ENCODE results near the gene FAM240A.

The FAM240A gene

GRCh38 chr3:46649436-46649835 lies 37.1 kb downstream of the FAM240A start:
- no peak overlapping the region for H3K4me3 ChIP-seq (ENCODE audit: low read depth, low read length)
- H3K27ac ChIP-seq (ENCODE audit: low read depth, low read length): no peak overlapping the region
- no peaks in the 10 kb centered on the region for H3K79me2 ChIP-seq (ENCODE audit: control insufficient read depth, insufficient read depth, low read length, unreplicated experiment)
- H2AFZ ChIP-seq (ENCODE audit: low read length, unreplicated experiment): no peak overlapping the region
- no peaks in the 10 kb centered on the region for H3K36me3 ChIP-seq (ENCODE audit: insufficient read depth, low read length)
- peaks cover 14% of the 10 kb centered on the region; the same call in 1 of the 2 replicates for H3K27me3 ChIP-seq (ENCODE audit: insufficient read depth, low read length)
- no peaks in the 10 kb centered on the region for H3K4me1 ChIP-seq (ENCODE audit: control insufficient read depth, insufficient read depth, low read length, unreplicated experiment)

- no peaks in the 10 kb centered on the region for H3K36me3 ChIP-seq (ENCODE audit: insufficient read depth, low read length)
- H3K4me3 ChIP-seq (ENCODE audit: low read depth, low read length): no peak overlapping the region
- no peak overlapping the region for H2AFZ ChIP-seq (ENCODE audit: low read length, unreplicated experiment)
- H3K4me1 ChIP-seq (ENCODE audit: control insufficient read depth, insufficient read depth, low read length, unreplicated experiment): no peaks in the 10 kb centered on the region
- no peak overlapping the region for H3K27ac ChIP-seq (ENCODE audit: low read depth, low read length)
- H3K79me2 ChIP-seq (ENCODE audit: control insufficient read depth, insufficient read depth, low read length, unreplicated experiment): no peaks in the 10 kb centered on the region
- peaks cover 12% of the 10 kb centered on the region; the same call in 1 of the 2 replicates for H3K27me3 ChIP-seq (ENCODE audit: insufficient read depth, low read length)
Observed at GRCh38 chr3:46651084-46651483, 38.8 kb downstream of the FAM240A start.

DNA sequence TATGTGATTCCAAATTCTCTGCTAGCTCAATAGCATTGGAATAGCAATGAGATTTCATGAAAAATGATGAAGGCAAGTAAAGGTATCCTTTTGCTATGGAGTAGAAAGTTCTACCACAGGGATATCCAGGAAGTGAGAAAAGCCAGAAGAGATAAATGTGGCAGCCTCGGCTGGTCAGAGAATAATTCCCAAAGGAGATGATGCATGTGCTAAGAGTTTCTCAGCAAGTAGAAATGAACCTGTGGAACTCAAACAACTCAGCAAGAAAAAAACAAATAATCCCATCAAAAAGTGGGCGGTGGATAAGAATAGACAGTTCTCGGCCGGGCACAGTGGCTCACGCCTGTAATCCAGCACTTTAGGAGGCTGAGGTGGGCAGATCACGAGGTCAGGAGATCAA lies 42.9 kb downstream of the FAM240A start:
- peaks cover 9% of the 10 kb centered on the region; the same call in 1 of the 2 replicates for H3K27me3 ChIP-seq (ENCODE audit: insufficient read depth, low read length)
- no peak overlapping the region for H3K27ac ChIP-seq (ENCODE audit: low read depth, low read length)
- H2AFZ ChIP-seq (ENCODE audit: low read length, unreplicated experiment): no peak overlapping the region
- H3K79me2 ChIP-seq (ENCODE audit: control insufficient read depth, insufficient read depth, low read length, unreplicated experiment): no peaks in the 10 kb centered on the region
- peaks cover 4% of the 10 kb centered on the region for H3K4me1 ChIP-seq (ENCODE audit: control insufficient read depth, insufficient read depth, low read length, unreplicated experiment)
- H3K36me3 ChIP-seq (ENCODE audit: insufficient read depth, low read length): no peaks in the 10 kb centered on the region
- H3K4me3 ChIP-seq (ENCODE audit: low read depth, low read length): no peak overlapping the region

GRCh38 chr3:46656778-46657556 lies 44.6 kb downstream of the FAM240A start:
- peaks cover 4% of the 10 kb centered on the region for H3K4me1 ChIP-seq (ENCODE audit: control insufficient read depth, insufficient read depth, low read length, unreplicated experiment)
- no peak overlapping the region for H2AFZ ChIP-seq (ENCODE audit: low read length, unreplicated experiment)
- no peaks in the 10 kb centered on the region for H3K79me2 ChIP-seq (ENCODE audit: control insufficient read depth, insufficient read depth, low read length, unreplicated experiment)
- no peak overlapping the region for H3K27ac ChIP-seq (ENCODE audit: low read depth, low read length)
- H3K27me3 ChIP-seq (ENCODE audit: insufficient read depth, low read length): 0 out of 2 replicates have a peak, but pooled peaks cover 7% of the 10 kb centered on the region
- H3K4me3 ChIP-seq (ENCODE audit: low read depth, low read length): no peak overlapping the region
- H3K36me3 ChIP-seq (ENCODE audit: insufficient read depth, low read length): no peaks in the 10 kb centered on the region

DNA sequence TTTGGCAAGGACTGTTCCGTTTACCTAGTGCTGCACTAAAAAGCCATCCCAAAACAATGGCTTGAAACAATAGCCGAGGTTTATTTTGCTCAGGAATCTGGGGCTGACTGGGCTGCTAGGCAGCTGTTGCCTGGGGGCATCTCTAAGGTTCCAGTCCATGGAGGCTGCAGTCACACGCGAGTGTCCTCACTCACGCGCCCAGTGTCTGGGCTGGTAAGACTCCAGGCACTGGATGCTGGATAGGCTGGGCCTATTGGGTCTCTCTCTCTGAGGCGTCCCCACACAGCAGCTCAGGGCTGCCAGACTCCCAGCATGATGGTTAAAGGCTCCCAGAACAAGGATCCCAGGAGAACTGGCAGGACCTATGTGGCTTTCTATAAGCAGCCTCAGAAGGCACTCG lies 47.0 kb downstream of the FAM240A start:
- H3K36me3 ChIP-seq (ENCODE audit: insufficient read depth, low read length): no peaks in the 10 kb centered on the region
- H3K27ac ChIP-seq (ENCODE audit: low read depth, low read length): no peak overlapping the region
- H3K4me1 ChIP-seq (ENCODE audit: control insufficient read depth, insufficient read depth, low read length, unreplicated experiment): peaks cover 16% of the 10 kb centered on the region
- H3K79me2 ChIP-seq (ENCODE audit: control insufficient read depth, insufficient read depth, low read length, unreplicated experiment): no peaks in the 10 kb centered on the region
- 0 out of 2 replicates have a peak, but pooled peaks cover 4% of the 10 kb centered on the region for H3K27me3 ChIP-seq (ENCODE audit: insufficient read depth, low read length)
- no peak overlapping the region for H3K4me3 ChIP-seq (ENCODE audit: low read depth, low read length)
- H2AFZ ChIP-seq (ENCODE audit: low read length, unreplicated experiment): no peak overlapping the region

- peaks cover 16% of the 10 kb centered on the region for H3K4me1 ChIP-seq (ENCODE audit: control insufficient read depth, insufficient read depth, low read length, unreplicated experiment)
- H3K4me3 ChIP-seq (ENCODE audit: low read depth, low read length): no peak overlapping the region
- H2AFZ ChIP-seq (ENCODE audit: low read length, unreplicated experiment): no peak overlapping the region
- no peaks in the 10 kb centered on the region for H3K27me3 ChIP-seq (ENCODE audit: insufficient read depth, low read length)
- no peak overlapping the region for H3K27ac ChIP-seq (ENCODE audit: low read depth, low read length)
- H3K79me2 ChIP-seq (ENCODE audit: control insufficient read depth, insufficient read depth, low read length, unreplicated experiment): no peaks in the 10 kb centered on the region
- no peaks in the 10 kb centered on the region for H3K36me3 ChIP-seq (ENCODE audit: insufficient read depth, low read length)
Observed at GRCh38 chr3:46660003-46660402, 47.7 kb downstream of the FAM240A start.

DNA sequence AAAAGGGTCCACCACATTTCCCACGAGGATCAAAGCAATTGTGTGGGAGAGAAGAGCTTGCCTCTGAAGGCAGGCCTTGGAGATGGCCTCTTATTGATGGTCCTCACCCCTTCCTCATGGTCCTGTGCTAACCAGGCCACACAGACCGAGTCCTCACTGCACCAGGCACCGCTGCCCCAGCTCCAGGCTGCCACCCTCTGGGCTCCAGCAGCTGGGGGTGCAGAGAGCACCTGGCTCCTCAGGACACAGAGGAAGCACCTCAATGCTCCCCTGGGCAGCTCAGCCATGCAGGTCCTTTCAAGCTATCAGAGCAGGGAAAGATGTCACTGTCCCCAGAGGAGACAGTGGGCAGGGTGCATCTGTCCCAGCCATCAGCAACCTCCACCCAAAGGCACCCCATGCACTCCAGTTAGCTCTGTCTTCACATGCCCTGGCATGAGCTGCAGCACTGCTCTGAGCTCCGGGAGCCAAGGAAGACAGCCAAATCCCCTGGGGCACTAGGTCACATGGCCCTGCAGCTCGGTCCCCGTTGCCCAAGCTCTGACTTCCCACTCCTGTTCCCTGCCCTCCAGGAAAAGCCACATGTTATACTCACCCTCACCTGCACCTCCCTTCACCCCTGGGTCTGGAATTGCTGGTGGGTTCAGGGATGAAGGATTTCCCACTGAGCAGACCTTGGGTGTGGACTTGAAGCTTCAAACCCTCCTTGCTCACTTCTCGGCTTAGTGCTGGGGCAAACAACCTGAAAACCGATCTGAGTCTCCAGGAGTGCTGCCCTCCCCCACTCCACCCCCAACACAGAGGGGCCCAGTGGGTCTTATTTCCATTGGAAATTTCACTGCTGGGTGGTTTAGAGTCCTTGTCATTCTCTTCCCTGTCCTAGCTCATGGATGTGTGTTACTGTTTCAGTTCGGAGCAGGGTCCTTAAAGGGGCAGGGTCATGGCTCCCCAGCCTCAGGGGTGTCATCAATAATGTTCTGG lies 48.5 kb downstream of the FAM240A start:
- no peak overlapping the region for H3K27ac ChIP-seq (ENCODE audit: low read depth, low read length)

GRCh38 chr3:46661776-46662766 lies 49.7 kb downstream of the FAM240A start:
- no peaks in the 10 kb centered on the region for H3K27me3 ChIP-seq (ENCODE audit: insufficient read depth, low read length)
- no peak overlapping the region for H3K27ac ChIP-seq (ENCODE audit: low read depth, low read length)
- no peak overlapping the region for H2AFZ ChIP-seq (ENCODE audit: low read length, unreplicated experiment)
- peaks cover 16% of the 10 kb centered on the region for H3K4me1 ChIP-seq (ENCODE audit: control insufficient read depth, insufficient read depth, low read length, unreplicated experiment)
- H3K36me3 ChIP-seq (ENCODE audit: insufficient read depth, low read length): no peaks in the 10 kb centered on the region
- no peaks in the 10 kb centered on the region for H3K79me2 ChIP-seq (ENCODE audit: control insufficient read depth, insufficient read depth, low read length, unreplicated experiment)
- no peak overlapping the region for H3K4me3 ChIP-seq (ENCODE audit: low read depth, low read length)

More for the DNA sequence above, 48.5 kb downstream of the FAM240A start:
- H3K79me2 ChIP-seq (ENCODE audit: control insufficient read depth, insufficient read depth, low read length, unreplicated experiment): no peaks in the 10 kb centered on the region
- peaks cover 16% of the 10 kb centered on the region for H3K4me1 ChIP-seq (ENCODE audit: control insufficient read depth, insufficient read depth, low read length, unreplicated experiment)
- no peaks in the 10 kb centered on the region for H3K36me3 ChIP-seq (ENCODE audit: insufficient read depth, low read length)
- no peak overlapping the region for H2AFZ ChIP-seq (ENCODE audit: low read length, unreplicated experiment)
- no peak overlapping the region for H3K4me3 ChIP-seq (ENCODE audit: low read depth, low read length)
- H3K27me3 ChIP-seq (ENCODE audit: insufficient read depth, low read length): no peaks in the 10 kb centered on the region

DNA sequence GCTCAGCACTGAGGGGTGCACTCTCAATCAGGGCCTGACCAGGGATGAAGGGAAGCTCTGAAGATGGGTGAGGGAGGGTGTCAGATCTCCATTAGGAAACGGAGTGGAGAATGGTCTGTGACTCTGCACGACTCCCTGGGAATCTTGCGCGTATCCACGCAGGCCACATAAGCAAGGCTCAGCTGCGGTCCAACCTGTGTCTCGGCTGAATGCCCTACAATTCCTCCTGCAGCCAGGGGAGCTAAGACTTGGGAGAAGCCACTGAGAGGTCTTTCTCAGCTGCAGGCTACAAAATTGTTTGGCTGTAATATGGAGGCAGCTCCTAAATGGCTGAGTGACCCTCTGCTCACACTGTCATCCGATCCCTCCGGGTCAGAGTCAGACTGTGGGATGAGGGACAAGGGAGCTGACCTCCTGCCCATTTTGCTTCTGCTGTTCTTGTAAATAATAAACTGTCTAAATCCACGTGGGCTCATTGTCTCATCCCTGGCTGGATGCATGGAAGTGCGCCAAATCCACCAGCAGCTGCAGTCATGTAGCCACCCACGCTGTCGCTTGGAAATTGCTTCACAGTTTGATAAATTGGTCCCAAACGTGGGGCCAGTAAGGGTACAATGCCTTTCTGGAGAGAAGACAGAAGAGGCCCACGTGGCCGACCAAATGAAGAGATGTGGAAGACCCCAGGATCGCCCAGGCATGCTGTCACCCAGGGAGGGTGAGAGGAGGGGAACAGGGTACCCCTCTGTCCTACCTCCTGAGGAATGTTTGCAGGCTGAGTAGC lies 50.6 kb downstream of the FAM240A start:
- Histone ChIP-seq H3K27me3 (ENCODE audit: insufficient read depth, low read length) (no peaks in the 10 kb centered on the region), H3K27ac (ENCODE audit: low read depth, low read length) (no peak overlapping the region), H2AFZ (ENCODE audit: low read length, unreplicated experiment) (no peak overlapping the region), H3K36me3 (ENCODE audit: insufficient read depth, low read length) (no peaks in the 10 kb centered on the region), H3K79me2 (ENCODE audit: control insufficient read depth, insufficient read depth, low read length, unreplicated experiment) (no peaks in the 10 kb centered on the region), H3K4me3 (ENCODE audit: low read depth, low read length) (no peak overlapping the region), H3K4me1 (ENCODE audit: control insufficient read depth, insufficient read depth, low read length, unreplicated experiment) (peaks cover 12% of the 10 kb centered on the region)
